HG02852 (cell line): Measurements from ENCODE around the gene CDH23.

Experiments used
- ATAC-seq: cut with Tn5 transposase; IDR thresholded peaks from one replicate; pipeline ENCODE4 v1.9.1; 2021; ENCODE audit warnings: mild to moderate bottlenecking, moderate library complexity; ENCODE audit not compliant: unreplicated experiment

CDH23 gene

DNA sequence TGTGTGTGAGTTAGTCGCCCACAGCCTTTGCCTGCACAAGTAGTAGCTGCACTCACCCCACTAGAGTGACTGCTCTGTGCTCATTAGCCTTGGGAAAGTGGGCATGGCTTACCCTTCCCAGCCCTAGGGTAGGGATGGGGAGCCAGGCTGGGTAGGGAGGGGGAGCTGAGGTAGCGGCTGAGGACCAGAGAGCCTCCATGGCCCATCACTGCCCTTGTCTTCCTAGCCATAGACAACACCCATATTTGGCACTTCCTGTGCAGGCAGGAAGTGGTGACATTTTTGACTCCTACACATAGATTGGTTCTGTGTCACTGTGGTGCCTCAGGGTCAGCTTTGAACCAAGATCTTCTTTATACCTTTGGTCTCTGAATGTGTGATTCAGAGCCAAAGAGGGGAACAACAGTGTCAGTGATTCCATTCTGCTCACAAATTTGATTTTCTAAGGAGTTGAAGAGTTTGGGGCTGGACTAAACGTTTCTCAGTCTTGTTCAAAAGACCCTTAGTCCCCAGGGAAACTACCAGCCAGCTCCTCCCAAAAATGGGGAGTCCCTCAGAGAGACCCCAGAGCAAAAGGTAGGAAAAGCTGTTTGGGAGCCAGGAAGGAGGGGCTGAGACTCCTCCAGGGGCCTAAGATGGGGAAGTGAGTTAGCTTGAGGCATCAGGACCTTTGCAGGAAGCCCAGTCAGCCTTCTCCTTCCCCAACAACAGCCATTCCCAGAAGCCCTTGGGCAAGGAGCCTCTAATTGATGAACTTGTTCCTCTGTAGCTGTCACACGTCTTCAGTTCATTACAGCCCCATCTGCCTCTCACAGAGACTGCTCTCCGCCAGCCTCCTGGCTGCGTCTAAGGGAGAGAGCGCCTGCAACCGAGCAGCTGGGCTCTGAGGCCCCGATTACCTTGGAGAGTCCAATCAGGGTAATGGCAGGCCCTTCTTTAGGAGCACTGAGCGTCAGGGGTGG is 135.0 kb downstream of the CDH23 start:
- ATAC-seq, result no peak

DNA sequence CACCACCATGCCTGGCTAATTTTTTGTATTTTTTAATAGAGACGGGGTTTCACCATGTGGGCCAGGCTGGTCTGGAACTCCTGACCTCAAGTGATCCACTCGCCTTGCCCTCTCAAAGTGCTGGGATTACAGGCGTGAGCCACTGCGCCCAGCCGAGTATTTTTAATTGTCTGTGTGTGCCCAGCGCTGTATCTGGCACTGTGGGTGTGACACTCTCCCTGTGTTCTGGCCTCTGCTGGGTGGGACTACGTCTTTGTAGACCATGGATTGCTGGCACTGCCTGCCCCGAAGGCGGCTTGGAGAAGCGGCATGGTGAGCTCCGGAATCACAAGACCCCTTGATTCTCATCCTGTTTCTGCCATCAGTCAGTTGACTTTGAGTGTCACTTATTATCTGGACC is 136.2 kb downstream of the CDH23 start:
- ATAC-seq, result no peak

GRCh38 chr10:71533936-71534335 is 137.2 kb downstream of the CDH23 start:
- no peak for ATAC-seq

GRCh38 chr10:71534568-71535194 is 138.0 kb downstream of the CDH23 start:
- no peak for ATAC-seq

GRCh38 chr10:71536332-71536731 is 139.6 kb downstream of the CDH23 start:
- ATAC-seq, result no peak

DNA sequence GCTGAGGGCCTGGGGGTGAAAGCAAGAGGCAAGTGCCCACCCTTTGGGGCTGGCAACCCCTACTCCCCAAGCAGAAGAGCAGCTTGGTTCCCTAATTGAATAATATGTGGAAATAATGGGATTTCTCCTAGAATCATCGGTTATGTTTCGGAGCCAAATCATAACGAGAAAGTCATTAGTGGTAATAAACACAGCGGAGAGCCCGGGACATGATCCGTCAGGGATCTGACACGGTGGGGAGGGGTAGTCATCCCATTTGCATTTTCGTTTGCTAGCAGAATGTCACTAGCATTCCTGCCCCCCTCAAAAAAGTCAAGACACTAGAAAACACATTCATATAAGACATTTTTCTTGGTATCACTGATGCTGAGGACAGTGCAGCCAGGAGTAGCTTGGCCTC is 140.4 kb downstream of the CDH23 start:
- ATAC-seq, result no peak

DNA sequence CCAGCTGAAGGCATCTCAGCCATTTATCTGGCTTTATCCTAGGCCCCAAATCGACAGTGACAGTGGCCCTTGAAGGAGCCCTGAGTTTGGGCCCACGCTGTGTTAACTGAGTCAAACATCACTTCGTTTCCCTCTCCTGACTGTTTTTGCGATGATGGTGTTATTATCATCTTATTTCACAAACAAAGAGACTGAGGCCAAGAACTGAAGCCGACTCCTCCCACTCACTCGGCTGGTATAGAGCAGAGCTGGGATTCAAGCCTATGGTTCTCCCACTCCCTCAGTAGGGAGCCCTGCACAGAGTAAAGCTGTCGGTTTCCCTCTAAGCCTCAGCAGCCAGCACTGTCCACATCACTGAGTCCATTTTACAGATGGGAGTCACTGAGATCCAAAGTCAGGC is 141.0 kb downstream of the CDH23 start:
- no peak for ATAC-seq

GRCh38 chr10:71538608-71539260 is 142.0 kb downstream of the CDH23 start:
- no peak for ATAC-seq

DNA sequence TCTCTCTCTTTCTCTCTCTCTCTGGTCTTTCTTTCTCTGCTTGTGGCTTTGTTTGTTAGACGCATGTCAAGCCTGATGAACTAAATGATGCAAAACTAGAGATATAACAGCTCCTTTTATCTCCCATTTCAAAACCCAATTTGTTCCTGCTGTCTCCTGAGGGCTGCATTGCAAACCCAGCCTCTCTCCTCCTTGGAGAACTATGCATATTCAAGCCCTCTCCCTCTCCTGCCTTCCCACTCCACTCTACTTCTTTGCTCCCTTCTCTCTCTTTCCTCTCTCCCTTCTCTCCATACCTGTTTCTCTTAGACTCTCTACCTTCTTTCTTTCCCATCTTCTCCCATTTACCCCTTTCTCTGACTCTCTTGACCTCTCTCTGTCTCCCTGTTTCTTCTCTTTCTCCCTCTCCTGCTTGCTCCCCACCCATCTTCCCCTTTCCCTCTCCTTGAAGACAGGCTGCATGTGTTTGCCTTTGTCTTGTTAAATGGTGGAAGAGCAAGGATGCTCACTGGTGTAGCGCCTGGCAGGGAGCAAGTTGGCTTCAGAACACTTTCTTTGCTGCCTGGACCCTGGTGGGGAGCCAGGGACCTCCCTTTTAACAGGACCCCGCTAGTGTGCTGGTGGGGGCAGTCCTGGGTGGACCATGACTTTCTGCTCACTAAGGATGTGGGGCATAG is 142.9 kb downstream of the CDH23 start:
- no peak for ATAC-seq

DNA sequence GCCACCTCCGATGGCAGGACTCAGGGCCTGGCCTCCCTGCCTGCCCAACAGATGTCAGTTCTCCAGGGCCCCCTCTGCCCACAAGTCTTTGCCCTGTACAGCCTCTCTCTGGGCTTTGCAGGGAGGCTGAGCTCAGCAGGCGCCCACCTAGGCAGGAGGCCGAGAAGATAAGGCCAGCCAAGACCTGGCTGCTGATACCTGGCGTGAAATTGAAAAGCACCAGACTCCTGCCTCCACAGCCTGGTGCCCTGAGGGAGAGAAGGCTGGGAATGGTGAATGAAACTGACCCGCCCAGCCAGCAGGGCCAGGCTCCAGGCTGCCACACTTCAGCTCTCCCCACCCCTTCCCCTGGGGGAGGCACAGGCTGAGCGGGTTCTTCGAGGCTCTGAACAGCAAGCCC is 145.8 kb downstream of the CDH23 start:
- no peak for ATAC-seq

GRCh38 chr10:71543608-71544170 is 147.0 kb downstream of the CDH23 start:
- ATAC-seq, result no peak

GRCh38 chr10:71545001-71545400 is 148.3 kb downstream of the CDH23 start:
- ATAC-seq, result no peak

DNA sequence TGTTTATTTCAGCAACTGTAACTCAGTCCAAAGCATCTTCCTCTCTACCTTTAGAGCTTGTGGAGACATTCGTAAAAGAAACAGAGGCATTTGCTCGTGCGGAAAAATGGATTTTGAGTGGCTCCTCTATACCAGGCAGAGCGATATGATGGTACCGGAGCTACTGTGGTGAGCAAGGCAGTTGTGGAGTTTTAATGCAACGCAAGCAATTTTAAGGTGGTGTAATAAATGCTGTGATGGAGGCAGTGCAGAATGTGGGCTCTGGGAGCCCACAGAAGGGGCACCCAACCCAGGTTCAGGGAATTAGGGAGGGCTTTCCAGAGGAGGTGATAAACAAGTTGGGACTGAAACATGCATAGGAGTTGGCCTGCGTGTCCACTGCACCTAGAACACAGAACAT is 149.5 kb downstream of the CDH23 start:
- ATAC-seq, result no peak

DNA sequence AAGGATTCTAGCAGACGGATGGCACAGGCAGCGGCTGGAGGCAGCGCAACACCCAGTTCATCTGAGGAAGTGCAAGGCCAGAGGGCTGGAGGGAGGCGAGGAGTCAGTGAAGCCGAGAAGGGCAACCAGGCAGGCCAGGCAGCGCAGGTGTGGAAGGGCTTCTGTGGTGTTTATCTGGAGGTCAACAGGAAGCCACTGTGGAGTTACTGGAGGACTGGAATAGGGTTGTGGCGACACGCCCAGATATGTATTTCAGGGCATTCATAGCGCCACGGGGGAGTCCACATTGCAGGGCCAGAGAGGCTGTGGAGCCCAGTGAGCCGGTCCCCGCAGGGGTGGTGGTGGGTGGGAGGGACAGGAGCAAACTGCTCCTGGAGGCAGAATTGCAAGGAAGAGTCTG is 150.6 kb downstream of the CDH23 start:
- no peak for ATAC-seq

DNA sequence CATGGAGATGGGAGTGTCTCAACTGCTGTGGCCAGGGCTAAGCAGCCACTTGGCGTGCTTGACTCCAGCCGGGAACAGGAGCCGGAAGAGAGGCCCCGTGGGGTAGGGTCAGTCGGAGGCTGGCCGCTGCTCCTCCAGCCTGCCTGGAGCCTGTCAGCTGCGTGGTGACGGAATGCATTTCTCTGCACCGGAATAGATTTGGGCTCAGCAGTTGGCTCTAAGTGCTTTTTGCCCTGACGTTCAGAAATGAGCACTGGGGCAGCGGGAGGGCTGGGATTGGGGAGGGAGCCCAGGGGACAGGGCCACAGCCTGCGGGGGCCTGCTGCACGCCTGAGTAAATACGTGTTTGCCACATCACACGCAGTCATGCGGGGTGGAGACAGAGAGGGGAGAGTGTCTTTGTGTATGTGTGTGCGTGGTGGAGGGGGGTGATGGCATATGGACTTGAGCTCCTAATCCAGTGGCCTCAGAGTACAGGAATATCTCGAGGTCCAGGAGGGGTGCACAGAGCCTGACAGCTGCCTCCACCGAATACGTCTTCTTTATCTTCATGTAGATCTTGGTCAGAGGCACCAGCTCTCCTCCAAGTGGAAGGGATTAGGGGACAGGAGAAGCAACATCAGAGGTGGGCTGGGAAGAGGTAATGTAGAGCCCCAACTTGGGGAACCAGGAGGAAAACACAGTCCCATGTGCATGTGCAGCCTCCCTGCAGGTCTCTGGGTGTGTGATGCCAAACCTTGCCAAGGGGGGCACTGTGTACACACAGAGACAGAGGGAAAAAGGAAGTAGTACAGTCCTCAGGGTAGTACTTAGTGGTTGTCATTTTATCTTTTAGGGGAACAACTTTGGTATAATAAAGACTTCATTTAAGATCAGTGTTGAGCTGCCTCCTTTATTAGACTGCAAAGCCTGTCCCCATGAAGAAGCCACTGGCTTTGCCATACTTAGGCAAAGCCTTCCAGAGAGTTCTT is 151.4 kb downstream of the CDH23 start:
- ATAC-seq, result no peak

DNA sequence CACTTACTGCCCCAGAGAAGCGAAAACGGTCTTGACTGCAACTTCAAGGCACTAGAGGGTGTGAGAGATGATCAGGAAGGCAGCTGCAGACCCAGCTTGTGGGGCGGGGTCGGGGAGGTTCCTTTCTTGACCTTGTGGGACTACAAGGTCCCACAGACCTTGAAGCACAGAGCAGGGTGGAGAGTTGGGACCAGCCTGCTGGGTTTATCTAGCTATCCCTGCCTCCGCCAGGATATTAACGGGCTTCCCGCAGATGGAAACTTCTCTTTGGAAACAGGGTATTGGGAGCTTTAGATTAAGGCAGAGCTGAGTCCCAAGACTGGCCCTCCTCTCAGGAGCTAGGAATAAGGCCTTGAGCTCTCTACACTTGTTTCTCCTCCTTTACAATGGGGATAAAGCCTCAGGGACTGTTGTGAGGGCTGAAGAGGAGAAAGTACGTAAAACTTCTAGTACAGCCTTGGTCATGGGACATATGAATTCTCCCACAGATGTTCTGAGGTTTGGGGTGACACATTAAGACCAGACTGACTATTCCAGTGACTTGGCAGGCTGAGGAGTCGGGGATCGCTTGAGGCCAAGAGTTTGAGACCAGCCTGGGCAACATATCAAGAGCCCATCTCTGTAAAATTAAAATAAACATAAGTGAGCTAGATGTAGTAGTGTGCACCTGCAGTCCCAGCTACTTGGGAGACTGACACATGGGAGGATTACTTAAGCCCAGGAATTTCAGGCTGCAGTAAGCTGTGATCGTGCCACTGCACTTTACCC is 153.2 kb downstream of the CDH23 start:
- ATAC-seq, result no peak

DNA sequence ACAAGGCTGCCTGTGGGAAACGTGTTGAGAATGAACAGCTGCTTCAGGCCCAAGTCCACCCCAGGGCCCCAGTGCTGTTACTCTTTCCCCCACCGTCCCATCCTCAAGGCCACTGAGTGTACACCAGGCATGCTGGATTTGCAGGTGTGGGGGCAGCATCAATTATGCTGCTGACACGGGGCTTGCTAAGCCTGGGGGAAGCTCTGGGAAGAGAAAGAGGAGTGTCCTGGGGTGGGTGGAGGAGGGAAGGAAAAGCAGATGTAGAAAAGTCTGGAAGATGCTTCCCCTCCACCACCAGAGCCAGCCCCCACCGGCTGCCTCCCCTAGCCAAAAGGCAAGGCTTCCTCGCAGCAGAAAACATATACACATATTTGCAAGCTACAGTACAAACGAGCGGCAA is 153.9 kb downstream of the CDH23 start:
- ATAC-seq, result no peak

DNA sequence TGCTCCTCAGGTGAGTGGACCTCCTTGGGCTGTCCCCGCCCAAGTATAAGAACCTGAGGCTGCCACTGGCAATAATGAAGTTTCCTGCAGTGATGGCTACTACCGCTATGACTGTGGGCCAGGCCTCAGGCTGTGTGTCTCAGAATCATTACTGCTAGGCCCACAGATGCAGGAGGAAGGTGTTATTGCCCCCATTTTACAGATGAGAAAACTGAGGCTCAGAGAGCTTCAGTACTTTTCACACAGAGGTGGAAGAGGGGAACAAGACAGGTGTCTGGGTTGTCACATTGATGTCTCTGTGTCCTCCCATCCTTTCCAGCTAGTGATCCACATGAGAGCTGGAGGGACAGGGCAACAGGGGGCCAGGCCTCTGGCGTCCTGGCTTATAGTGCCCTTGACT is 155.2 kb downstream of the CDH23 start:
- ATAC-seq, result no peak

- no peak for ATAC-seq
Measured at GRCh38 chr10:71553432-71553831, 156.7 kb downstream of the CDH23 start.
